NCI-H1092 (cell line): ENCODE data around the gene NPB.
A peak's percentile ranks its signal among the peaks of the same experiment; 100 is the strongest.

Source experiments
- DNase-seq: peaks from one replicate; lab custom pipeline; 2025; lab: John Stamatoyannopoulos, UW

Gene NPB

DNA sequence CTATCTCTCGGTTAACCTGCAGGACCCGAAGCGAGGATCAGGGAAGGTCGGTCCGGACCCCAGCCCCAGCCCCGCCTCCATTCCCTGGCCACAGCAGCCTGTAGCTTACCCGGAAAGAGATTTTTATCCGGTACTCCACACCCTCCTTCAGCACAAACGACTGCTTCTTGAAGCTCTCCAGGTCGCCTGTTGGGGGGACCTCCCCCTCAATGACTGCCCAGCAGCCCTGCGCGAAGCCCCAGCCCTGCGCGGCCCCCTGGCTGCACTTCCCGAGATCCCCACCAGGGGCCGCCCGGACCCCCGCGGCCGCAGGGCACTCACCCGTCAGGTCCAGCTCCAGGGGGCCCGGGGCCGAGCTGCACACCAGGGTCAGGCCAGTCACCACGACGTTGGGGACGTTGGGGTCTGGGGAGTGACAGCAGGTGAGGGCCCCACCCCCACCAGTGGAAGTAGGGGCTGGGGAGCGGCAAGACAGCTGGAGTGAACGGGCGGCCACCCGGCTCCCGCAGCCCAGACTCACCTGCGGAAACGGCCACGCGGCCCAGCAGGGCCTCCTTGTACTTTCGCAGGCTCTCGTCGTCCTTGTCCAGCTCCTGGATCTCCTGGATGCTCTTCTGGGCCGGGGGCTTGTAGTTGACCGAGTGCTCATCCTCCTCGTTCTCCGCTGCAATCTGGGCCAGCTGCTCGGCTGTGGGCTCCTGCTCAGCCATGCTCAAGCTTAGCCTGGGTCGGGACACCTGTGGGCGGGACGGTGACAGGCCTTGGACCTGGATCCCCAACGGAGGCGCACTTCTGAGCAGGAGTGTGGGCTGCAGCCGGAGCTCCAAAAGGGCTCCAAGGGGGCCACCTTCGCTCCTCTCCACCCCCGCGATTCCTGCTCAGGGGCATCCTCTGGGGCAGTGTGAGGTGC is 32.6 kb upstream of the NPB start:
- no peak for DNase-seq

DNA sequence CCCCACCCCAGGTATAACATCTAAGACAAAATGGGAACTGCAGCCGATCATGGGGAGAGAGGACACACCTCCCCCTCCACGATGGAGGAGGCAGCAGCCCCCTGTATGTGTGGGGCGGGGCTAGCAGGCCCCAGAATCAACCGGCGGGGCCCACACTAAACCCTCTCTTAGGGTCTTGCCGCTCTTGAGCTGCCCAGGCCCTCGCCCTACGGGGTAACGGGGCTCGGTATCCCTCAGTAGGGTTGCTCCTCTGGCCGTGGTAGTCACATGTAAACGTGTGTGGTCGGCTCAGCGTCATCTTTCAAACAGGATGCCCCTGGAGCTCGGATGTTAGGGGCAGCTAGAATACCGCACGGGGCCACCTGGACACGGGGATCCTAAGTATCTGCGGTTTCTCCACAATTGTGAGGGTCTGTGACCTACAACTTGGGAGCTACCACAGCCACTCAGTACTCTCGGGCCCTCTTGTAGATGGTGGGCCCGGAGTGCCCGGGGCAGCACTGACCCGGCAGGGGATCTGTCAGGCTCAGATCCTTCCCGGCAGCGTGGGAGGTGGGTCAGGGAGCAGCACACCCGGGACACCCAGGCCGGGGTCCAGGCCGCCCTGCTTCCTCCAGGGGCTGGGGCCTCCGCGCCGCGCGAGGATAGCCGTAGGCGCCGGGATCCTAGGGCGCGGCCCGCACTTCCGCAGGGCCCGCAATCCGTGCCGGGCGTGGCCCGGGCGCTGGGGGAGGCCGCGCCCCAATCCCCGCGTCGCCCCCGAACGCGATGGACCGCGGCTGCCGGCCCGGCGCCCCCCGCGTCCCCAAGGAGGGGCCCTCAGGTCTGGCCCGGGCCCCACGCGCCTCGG is 31.7 kb upstream of the NPB start:
- no peak for DNase-seq

DNA sequence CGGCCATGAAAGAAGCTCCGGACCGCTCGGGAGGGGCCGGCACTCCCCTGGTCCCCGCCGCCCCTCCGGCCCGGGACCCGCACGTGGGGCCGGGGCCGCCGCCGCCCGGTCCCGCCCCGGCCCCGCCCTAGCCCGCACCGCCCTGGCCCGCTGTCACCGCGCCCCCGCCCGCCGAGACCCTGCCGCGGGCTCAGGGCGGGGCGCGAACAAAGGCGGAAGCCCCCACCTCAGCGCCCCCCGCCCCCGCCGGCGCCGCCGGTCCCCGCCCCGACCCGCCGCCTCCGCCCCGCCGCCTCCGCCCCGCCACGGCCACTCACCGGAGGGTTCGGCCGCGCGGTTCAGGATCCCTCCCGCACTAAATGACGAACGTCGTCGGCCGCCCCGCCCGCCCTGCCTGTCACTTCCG is 31.1 kb upstream of the NPB start, which contains the start of gene ARHGDIA:
Gene ARHGDIA, minus strand, starts transcription at position 357 of the 406 bp plus-strand sequence. CDS start 1,407 bp downstream, outside the sequence.
- DNase-seq, result no peak

DNA sequence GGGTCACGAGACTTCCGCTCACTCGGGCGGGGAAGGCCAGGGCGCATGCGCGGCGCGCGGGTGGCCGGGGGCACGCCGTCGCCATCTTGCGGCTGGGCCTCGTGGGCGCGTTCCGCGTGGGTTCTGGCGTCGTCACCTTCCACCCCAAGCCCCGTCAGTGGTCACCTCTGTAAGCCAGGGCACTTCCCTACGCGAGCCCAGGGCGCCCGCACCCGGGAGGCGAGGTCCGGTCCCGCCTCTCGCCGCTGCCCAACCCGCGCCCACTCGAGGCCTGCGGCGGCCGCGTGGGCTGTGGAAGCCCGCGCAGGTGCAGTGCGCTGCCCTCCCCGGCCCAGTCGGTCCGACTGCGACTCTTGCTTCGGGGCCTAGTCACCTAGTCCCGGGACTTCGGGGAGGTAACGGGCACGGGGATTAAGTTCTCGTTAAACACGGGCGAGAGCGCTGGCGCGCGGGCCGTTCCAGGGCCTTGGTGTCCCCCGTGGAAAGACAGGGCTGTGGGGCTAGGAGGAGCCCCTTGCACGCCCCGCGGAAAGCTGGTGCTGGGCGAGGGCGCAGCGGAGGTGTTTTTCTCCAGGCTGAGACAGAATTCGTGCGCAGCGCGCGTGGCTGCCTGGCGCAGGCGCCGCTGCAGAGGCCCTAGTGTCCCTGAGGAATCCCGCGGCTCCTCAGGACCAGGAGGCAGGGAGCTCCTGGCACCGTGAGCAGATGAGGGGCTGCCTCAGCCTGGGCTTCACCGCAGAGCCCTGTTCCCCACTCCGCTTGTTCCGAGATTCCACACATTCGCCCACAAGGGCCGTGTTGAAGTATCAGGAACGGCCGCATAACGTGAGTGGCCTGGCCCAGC is 30.4 kb upstream of the NPB start:
- peak; percentile 86 for DNase-seq

DNA sequence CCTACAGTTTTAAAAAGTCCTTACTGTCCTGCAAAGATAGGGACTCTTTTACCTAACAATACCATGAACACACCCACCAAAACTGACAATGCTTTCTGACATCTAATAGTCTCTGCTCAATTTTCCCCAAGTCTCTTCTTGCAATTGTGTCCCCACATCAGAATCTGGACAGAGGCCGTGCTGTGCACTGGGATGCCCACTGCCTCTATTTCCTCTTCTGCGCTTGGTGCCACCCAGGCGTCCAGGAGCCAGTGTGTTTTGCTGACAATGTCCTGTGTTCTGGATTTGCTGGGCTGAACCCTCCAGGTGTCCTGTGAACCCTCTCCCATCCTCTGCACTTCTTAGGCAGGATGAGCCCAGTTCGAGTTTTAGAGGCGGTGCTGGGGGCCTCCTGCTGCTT is 24.5 kb upstream of the NPB start:
- no peak for DNase-seq

DNA sequence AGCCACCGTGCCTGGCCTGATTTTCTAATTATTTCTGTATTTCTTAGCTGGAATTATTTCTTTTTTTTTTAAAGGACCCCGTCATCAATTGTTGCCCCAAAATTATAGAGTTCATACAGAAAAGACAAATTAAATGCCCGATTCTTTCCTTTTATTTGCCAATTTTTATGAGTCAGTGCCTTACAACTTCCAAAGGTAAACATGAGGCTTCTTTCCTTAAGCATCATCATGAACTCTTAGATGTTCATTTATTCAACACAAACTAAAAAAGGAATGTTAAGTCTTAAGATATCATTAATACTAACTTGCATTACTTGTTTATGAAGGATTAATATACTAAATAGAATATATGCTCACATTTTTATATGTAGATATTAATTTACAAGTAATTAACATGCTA is 23.7 kb upstream of the NPB start:
- DNase-seq, result no peak

DNA sequence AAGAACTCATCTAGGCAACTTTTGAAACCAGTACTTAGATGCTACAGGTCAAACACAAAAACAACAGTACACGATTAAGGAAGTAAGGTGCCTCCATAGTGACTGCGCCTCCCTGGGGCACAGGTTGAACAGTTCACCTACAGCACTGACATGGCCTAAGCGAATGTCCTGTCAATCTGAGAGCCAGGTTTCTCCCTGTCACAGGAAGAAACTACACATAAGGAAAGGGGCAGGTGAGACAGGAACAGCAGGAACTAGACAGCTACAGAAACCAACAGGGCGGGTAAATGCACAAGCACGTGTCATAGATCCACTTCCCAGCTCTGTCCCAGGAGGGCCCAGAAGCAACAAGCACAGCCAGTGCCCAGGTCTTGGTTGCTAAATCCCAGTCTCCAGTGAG is 22.9 kb upstream of the NPB start:
- no peak for DNase-seq

DNA sequence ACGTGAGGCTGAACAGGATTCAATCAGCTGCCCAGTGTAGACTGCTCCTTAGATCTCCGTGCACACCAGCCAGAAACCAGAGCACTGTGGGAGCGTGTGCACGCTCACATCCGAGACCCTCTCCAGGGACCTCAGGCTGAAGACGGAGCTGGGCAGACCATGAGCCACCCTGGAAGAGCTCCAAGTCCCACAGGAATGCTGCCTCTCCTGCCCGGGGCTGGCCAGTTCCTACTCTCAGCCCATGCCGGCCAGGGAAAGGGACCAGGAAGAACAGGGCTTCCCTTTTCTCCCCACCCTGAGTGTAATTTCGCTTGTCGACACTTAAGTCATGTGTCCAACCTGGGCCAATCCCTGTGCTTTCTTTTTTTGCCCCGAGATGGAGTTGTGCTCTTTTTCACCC is 17.5 kb upstream of the NPB start:
- DNase-seq, result no peak

DNA sequence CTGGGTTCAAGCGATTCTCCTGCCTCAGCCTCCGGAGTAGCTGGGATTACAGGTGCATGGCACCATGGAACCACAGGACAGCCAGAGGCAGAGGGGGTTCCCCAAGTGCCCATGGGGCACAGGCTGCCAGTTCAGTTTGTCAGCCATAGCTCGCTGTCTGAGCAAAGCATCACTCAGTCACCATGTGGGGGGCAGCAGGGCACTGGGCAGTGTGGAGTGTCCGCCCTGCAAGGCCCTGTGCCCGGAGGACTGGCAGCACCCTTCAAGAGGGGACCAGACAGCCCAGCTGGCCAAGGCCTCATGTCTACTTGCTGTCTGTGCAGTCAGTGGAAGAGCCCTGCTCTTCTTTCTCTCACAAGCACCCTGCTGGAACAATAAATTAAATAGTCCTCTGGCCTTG is 17.1 kb upstream of the NPB start:
- DNase-seq, result no peak

DNA sequence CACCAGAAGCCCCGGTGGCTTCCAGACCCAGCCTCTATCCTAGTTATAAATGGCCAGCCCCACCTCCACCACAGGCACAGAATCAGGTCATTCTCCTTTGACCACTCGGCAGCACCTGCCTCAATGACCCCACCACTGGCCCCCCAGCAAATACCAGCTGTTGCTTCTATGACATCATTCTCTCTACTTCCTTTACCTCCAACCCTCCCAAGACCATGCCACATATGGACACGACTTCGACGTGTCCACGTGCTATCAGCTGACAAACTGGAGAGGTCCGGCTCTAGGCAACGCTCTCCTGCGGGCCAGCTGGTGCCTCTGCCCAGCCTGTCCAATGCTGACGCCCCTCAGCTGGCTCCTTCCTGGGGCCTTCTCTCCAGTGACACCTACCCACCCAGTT is 16.6 kb upstream of the NPB start:
- no peak for DNase-seq

DNA sequence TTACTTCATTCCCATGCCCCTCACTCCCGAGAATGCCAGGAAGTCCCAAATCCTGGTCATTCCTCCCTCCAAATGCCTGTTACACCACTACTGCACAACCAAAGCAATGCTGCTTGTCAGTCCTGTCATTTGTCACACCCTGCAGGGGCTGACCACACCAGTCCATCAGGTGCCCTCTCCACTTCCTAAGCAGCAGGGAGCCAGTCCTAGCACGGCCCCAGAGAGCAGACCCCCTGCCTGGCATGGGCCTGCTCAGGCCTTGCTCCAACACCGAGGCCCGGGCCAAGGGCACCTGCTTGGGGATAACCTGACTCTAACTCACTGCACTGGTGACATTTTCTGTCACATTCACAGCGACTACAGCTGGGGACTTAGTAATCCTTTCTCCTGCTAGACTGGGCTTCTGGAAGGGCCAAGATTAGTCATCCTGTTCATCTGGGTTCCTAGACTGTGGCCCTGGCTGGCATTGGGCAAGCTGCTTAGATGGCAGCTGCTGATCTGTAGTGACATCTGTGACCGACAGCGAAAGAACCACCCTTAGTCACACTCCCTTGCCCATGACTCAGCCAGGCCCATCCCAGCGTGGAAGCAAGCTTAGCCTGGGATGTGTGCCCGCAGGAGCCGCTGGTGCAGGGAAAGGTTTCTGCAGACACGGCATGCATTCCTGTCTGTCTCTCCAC is 16.0 kb upstream of the NPB start:
- DNase-seq, result no peak

DNA sequence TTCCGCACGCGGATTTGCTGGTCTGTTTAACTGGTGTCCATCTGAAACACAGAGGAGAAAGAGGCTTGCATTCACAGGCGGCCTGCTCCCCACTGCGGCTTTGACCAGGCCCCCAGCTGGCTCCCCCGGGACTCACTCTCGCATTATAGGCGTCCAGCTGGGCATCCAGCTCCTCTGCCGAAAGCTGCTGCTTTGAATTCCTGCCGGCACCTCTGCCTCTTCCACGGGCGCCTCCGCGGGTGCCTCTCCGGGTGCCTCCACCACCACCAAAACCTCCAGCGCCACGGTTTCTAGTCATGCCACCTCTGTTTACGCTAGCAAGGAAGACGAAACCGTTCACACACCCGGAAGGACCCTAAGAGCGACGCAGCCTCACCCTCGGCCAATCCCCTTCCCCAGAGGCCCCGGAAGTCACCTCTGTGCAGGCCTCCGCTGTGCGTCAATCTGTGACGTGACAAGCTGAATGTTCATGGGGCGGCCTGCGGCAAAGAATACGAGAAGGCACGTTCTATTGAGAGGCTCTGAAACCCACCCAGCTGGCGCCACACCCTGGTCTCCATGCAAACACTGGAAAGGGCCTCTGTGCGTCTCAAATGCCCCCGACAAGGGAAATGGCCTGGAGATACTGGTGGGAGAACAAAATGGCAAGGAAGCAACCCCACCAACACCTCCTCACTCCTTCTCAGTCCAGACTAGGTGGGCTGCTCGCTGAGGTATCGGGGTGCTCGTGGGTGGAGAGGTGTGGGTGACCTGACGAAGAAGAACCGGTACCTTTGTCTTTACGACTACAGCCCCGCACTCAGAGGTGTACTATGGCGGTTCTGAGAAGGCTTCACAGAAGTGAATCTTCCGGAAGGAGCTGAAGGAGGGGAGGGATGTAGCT is 13.7 kb upstream of the NPB start:
- DNase-seq, result no peak

DNA sequence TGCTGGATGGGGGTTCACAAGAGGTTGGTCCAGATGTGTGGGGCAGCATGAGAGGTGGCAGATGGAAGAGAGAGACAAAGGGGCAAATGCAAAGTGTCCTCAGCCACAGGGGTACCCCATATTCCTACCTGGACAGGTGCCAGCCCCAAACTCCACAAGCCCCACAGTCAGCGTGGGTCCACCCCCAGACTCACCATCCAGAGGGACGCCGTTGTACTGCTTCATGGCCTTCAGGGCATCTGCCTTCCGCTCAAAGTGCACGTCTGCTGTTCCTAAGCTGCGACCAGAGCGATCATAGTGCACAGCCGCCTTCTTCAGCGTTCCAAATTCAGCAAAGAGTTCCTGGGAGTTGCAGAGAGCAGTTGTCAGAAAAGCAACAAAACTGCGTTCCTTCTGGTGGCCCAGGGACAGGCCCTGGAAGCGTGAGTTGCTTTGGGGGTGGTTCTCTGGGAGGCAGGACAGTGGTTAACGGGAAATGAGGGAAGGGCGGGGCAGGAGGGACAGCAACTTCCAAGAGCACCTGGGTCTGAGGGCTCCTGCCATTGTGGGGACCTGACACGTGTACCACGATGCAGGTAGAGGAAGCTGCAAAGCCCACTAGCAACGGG is 12.9 kb upstream of the NPB start:
- no peak for DNase-seq

DNA sequence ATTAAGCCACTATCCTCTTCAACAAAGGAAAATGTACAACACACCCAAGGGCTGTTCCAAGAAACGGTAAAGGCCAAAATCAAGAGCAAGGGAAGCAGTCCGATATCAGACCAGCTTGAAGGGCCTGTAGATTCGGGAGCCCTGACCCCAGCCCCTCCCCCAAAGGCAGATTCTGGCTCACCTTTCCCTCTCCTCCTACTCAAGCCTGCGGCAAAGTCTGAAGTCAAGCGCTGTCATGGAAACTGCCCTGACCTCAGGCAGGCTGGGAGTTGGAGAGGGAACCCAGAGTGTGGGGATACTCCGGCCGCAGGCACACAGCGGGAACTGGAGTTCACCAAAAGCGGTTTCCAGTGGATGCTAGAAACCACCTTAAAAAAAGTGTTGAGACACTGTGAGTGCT is 12.4 kb upstream of the NPB start:
- no peak for DNase-seq

DNA sequence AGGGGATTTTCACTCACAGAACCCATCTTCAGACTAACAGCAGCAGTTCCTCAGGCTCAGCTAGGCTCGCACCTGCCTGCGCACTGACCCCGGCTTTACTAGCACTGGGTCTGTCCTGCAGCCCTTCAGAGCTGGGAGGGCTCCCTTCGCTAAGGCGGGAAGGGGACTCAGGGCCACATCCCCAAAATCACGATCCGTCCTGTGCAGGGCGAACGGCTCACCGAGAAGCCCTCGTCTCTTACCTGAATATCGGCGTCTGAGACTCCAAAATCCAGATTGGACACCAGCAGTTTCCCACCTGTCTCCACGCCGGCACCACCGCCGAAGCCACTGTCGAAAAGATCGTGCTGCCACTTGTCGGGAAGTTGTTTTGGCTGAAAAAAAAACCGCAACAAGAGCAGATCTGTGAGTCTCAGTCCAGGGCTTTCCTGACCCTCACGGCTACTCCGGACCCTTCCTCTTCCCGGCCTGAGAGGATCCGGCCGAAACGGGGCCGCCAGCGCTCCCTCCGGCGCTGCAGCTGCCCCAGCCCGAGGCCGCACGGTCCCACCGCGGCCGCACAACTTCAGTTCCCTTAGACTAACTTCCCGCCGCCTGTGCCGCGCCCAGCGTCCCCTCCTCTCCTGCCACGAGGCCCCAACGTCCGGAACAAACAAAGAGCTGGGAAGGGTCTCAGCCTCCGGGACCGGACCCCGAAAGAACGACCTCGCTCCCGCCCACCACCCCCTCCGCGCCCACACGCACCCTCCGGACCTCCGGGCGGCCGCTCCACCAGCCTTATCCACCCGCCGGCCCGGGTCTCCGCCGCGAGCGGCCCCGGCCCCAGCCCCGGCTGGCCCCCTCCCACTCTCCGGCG is 11.4 kb upstream of the NPB start:
- DNase-seq, result no peak

DNA sequence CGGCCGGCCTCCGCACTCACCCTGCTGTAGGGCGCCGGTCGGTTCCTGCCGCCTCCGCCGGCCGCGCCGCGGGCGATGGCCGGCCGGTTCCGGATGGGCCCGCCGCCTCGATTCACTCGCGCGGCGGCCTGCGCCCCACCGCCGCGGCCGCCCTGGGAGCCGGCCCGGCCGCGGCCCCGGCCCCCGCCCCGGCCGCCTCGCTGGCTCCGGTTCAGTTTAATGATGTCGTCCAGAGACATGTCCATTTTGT is 10.8 kb upstream of the NPB start:
- DNase-seq, result no peak

DNA sequence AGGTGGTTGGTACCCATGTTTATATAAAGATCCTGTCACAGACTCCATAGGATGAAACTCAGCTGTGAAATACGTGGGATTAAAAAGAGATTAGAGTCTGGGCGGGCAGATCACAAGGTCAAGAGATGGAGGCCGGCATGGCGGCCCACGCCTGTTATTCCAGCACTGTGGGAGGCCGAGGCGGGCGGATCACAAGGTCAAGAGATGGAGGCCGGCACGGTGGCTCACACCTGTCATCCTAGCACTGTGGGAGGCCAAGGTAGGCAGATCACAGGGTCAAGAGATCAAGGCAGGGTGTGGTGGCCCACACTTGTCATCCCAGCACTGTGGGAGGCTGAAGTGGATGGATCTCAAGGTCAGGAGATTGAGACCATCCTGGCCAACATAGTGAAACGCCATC is 6.6 kb upstream of the NPB start:
- no peak for DNase-seq

DNA sequence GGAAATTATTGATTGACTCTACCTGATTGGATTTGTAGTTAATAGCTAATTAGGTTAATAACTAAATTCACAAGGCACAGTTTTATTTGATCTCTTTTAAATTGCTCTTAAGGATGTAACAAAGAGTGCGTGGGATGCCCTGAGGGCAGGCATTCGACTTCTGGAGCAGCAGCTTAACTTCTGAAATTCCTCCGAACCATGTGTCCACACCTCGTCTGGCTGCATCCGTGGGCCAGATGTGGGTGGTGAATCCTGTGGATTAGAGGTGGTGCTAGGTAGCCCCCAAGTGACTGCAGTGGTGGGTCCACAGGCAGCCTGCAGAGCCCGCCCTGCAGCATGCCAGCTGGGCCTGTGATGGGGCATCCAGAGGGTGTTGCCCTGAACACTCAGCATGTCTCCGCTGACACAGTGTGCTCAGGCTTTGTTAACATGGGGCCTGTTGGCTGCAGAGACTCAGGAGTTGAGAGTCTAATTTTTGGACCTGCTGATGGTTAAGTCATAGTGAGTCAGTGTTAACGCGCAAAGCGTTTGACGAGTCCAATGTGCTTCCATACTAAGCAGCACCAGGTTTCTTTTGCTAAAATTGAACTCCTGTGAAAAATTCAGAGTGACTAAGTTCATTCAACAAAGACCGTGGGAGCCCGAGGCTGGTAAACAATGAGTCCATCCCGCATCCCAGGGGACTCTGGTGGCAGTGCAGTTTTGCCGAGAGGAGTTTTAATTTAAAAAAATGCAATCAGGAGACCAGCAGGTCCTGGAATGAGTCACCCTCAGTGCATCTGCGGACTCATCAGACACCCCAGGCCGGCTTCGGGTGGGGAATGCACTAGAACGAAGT is 3.8 kb upstream of the NPB start:
- no peak for DNase-seq

DNA sequence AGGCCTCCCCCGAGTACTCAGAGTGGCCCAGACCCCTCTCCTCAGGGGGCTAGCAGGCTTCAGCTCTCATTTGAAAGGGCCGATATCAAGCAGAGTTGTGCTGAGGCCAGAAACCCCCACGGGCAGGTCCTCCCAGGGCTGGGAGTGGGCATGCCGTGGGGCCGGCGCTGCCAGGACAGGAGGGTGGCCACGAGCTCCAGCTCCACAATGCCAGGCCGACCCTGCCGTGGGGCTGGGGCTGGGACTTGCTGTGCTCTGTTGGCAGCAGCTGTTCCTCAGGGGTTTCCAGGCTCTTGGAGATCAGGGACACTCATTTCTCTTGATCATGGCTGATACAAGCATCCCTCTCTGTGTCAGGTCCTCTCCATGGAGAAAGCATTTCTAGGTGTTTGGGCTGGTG is 3.2 kb upstream of the NPB start:
- no peak for DNase-seq
